ENCODE results near the gene IFI30.
A peak's percentile ranks its signal among the peaks of the same experiment; 100 is the strongest.

Gene IFI30

GRCh38 chr19:18173572-18174288, at the start of gene IFI30:
TSS of gene IFI30 (plus strand) at chr19:18173813. CDS start at chr19:18173842, 29 bp downstream.
- peak; percentile 66 for DNase-seq (ENCODE audit: low spot score)

GRCh38 chr19:18123819-18124218, 49.8 kb upstream of the IFI30 start:
- DNase-seq (ENCODE audit: low spot score): no peak

- no peak for DNase-seq (ENCODE audit: low spot score)
Observed at GRCh38 chr19:18126097-18126496, 47.5 kb upstream of the IFI30 start.

- peak; percentile 35 for DNase-seq (ENCODE audit: low spot score)
Observed at GRCh38 chr19:18128044-18128443, 45.6 kb upstream of the IFI30 start.

GRCh38 chr19:18128805-18129204, 44.8 kb upstream of the IFI30 start:
- DNase-seq (ENCODE audit: low spot score): no peak

GRCh38 chr19:18130523-18131242, 42.9 kb upstream of the IFI30 start:
- DNase-seq (ENCODE audit: low spot score): no peak

- no peak for DNase-seq (ENCODE audit: low spot score)
Observed at GRCh38 chr19:18131841-18132596, 41.6 kb upstream of the IFI30 start.

- no peak for DNase-seq (ENCODE audit: low spot score)
Observed at GRCh38 chr19:18135712-18136584, 37.7 kb upstream of the IFI30 start.

- no peak for DNase-seq (ENCODE audit: low spot score)
Observed at GRCh38 chr19:18137242-18137641, 36.4 kb upstream of the IFI30 start.

GRCh38 chr19:18137657-18138339, 35.8 kb upstream of the IFI30 start:
- DNase-seq (ENCODE audit: low spot score): no peak

- no peak for DNase-seq (ENCODE audit: low spot score)
Observed at GRCh38 chr19:18140473-18140872, 33.1 kb upstream of the IFI30 start.

- DNase-seq (ENCODE audit: low spot score): no peak
Observed at GRCh38 chr19:18141031-18141430, 32.6 kb upstream of the IFI30 start.

GRCh38 chr19:18143902-18144301, 29.7 kb upstream of the IFI30 start:
- no peak for DNase-seq (ENCODE audit: low spot score)

GRCh38 chr19:18144361-18144760, 29.3 kb upstream of the IFI30 start:
- DNase-seq (ENCODE audit: low spot score): no peak

- DNase-seq (ENCODE audit: low spot score): no peak
Observed at GRCh38 chr19:18144906-18145305, 28.7 kb upstream of the IFI30 start.

GRCh38 chr19:18145391-18145999, 28.1 kb upstream of the IFI30 start:
- no peak for DNase-seq (ENCODE audit: low spot score)

GRCh38 chr19:18147396-18147795, 26.2 kb upstream of the IFI30 start:
- DNase-seq (ENCODE audit: low spot score): no peak

- no peak for DNase-seq (ENCODE audit: low spot score)
Observed at GRCh38 chr19:18149596-18149975, 24.0 kb upstream of the IFI30 start.

GRCh38 chr19:18150776-18151624, 22.6 kb upstream of the IFI30 start:
- DNase-seq (ENCODE audit: low spot score): no peak

- DNase-seq (ENCODE audit: low spot score): peak; percentile 99
Observed at GRCh38 chr19:18152442-18152816, 21.2 kb upstream of the IFI30 start.
